GM19467 (cell line): ENCODE measurements around the gene PDK4.

ENCODE experiments used
- ATAC-seq: cut with Tn5 transposase; IDR thresholded peaks from one replicate; pipeline ENCODE4 v1.9.1; 2021; ENCODE audit warnings: mild to moderate bottlenecking, moderate library complexity; ENCODE audit not compliant: unreplicated experiment

PDK4 gene

DNA sequence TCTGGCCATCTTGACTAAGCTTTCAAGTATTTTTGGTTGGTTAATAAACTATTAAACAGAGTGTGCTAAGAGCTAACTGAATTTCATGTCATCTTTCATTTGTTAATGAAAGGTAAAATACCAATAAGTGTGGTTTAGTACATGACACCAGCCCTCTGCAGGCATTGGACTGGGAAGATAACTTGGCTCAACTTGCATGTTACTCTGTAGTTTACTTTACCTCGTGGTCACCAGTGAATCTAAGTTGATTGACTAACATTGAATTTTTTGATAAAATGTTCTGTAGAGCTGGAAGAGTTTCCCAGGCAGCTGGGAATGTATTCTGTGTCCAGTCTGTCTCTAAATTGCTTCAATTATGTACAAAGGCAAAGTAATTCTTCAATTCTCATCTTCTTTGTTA lies 60.7 kb downstream of the PDK4 start:
- no peak for ATAC-seq

DNA sequence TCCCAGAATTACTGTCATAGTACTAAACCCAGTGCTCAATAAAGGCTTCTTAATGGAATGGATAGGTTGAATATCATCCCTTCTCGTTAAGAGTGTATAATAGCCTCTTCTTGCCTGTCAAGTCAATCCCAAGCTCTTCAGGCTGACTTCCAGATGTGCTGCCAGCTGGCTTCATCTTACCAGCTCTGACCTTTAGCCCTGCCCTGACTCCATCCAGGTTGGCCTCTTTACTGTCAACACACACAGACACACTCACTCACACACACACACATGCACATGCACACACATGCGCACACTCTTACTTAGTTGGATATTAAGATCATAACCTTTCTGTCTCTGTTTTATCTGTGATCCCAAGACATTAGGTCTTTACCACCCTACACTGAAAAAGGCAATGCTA lies 61.5 kb downstream of the PDK4 start:
- no peak for ATAC-seq
